Neural progenitor cell (in vitro differentiated cells): ENCODE results near the gene RUNX1. TPM values are rescaled to one million over a fixed set of nuclear protein-coding genes. Genes with fewer than 3 reads are reported as not detected.

Source experiments
- DNase-seq: peaks from one replicate; pipeline ENCODE4 v3.0.0-alpha.2; 2016; ENCODE audit warnings: low spot score
- H2AFZ ChIP-seq: fragments of 200-600 bp; sonication (generic); replicated peaks from 2 replicates; pipeline ENCODE4 v1.6.1; 2016; ENCODE audit warnings: antibody characterized with exemption
- H3F3A ChIP-seq: fragments of 200-600 bp; sonication (generic); 2 replicates; pipeline ENCODE4 v1.6.1; 2016; ENCODE audit warnings: antibody characterized with exemption, low read depth
- H3K27ac ChIP-seq: fragments of 200-600 bp; sonication (generic); 2 replicates; pipeline ENCODE4 v1.5.1; 2016; ENCODE audit warnings: mild to moderate bottlenecking
- H3K27me3 ChIP-seq: fragments of 200-600 bp; sonication (generic); 2 replicates; pipeline ENCODE4 v1.6.1; 2016; ENCODE audit warnings: mild to moderate bottlenecking, moderate library complexity
- H3K36me3 ChIP-seq: fragments of 200-600 bp; sonication (generic); 2 replicates; pipeline ENCODE4 v1.5.1; 2016
- H3K4me1 ChIP-seq: fragments of 200-600 bp; sonication (generic); 2 replicates; pipeline ENCODE4 v1.6.1; 2016; ENCODE audit warnings: mixed run types
- H3K4me2 ChIP-seq: fragments of 200-600 bp; sonication (generic); 2 replicates; pipeline ENCODE4 v1.6.1; 2016
- H3K4me3 ChIP-seq: fragments of 200-600 bp; sonication (generic); 2 replicates; pipeline ENCODE4 v1.5.1; 2016
- H3K79me2 ChIP-seq: fragments of 200-600 bp; sonication (generic); 2 replicates; pipeline ENCODE4 v1.6.1; 2016; ENCODE audit warnings: low read depth
- H3K9ac ChIP-seq: fragments of 200-600 bp; sonication (generic); 2 replicates; pipeline ENCODE4 v1.6.1; 2016
- H3K9me3 ChIP-seq: fragments of 200-600 bp; sonication (generic); 2 replicates; pipeline ENCODE4 v1.5.1; 2016; ENCODE audit warnings: low read depth
- H4K20me1 ChIP-seq: fragments of 200-600 bp; sonication (generic); 2 replicates; pipeline ENCODE4 v1.6.1; 2016; ENCODE audit warnings: low read depth
- H3K27ac Mint-ChIP-seq: 3 replicates; pipeline ENCODE4 v1.8.0; 2021; ENCODE audit warnings: mixed read lengths
- H3K27me3 Mint-ChIP-seq: 2 replicates; pipeline ENCODE4 v1.8.0; 2022; ENCODE audit warnings: low read depth, mild to moderate bottlenecking, inconsistent platforms, moderate library complexity, mixed read lengths; ENCODE audit not compliant: insufficient read depth
- H3K36me3 Mint-ChIP-seq: 3 replicates; pipeline ENCODE4 v1.8.0; 2021; ENCODE audit warnings: mixed read lengths
- H3K4me1 Mint-ChIP-seq: 3 replicates; pipeline ENCODE4 v1.8.0; 2021; ENCODE audit warnings: mixed read lengths
- H3K4me3 Mint-ChIP-seq: 3 replicates; pipeline ENCODE4 v1.8.0; 2021; ENCODE audit warnings: mild to moderate bottlenecking, moderate library complexity, mixed read lengths
- H3K9me3 Mint-ChIP-seq: 3 replicates; pipeline ENCODE4 v1.8.0; 2020; ENCODE audit warnings: mixed read lengths
- CTCF ChIP-seq: fragments of 200-600 bp; sonication (generic); IDR thresholded peaks from 2 replicates; pipeline ENCODE4 v1.5.1; 2017; ENCODE audit warnings: antibody characterized with exemption, mild to moderate bottlenecking
- EZH2 ChIP-seq: fragments of 200-600 bp; sonication (generic); IDR thresholded peaks from 2 replicates; pipeline ENCODE4 v1.6.1; 2017; ENCODE audit warnings: antibody characterized with exemption, mild to moderate bottlenecking, moderate library complexity
- EZH2phosphoT487 ChIP-seq: fragments of 200-600 bp; sonication (generic); IDR thresholded peaks from 2 replicates; pipeline ENCODE4 v1.6.1; 2017; ENCODE audit warnings: antibody characterized with exemption
- total RNA-seq: library from RNA; depleted of rRNA; stranded (reverse); fragments of >200 nt; gene quantifications from 2 replicates; pipeline ENCODE4 v1.2.3, GENCODE V29; 2015; ENCODE audit warnings: low replicate concordance

The RUNX1 gene
- total RNA-seq, 1 donor from 2014 or later, result 0.09 TPM

GRCh38 chr21:35006771-35007170 is 42.3 kb downstream of the RUNX1 start:
- Mint-ChIP-seq H3K9me3 (no peaks in the 10 kb centered on the region), H3K4me1 (peaks cover 6% of the 10 kb centered on the region)

GRCh38 chr21:35006248-35006647 is 42.9 kb downstream of the RUNX1 start:
- H3K4me1 Mint-ChIP-seq, result peaks cover under 1% of the 10 kb centered on the region
- Histone ChIP-seq H3K27me3 (no peaks in the 10 kb centered on the region), H3K4me1 (peaks cover under 1% of the 10 kb centered on the region), H3K36me3 (no peaks in the 10 kb centered on the region), H4K20me1 (no peaks in the 10 kb centered on the region), H2AFZ (no peak overlapping the region), H3K27ac (no peak overlapping the region), H3K79me2 (no peaks in the 10 kb centered on the region), H3F3A (no peaks in the 10 kb centered on the region), H3K4me2 (no peak overlapping the region), H3K9ac (no peak overlapping the region), H3K9me3 (no peaks in the 10 kb centered on the region), H3K4me3 (no peak overlapping the region)
- H3K9me3 Mint-ChIP-seq, result no peaks in the 10 kb centered on the region
- no peak for DNase-seq
- no peaks in the 10 kb centered on the region for H3K36me3 Mint-ChIP-seq
- H3K27ac Mint-ChIP-seq, result no peak overlapping the region
- TF ChIP-seq EZH2phosphoT487 (no peak), CTCF (no peak), EZH2 (no peak)
- H3K27me3 Mint-ChIP-seq, result no peaks in the 10 kb centered on the region
- no peak overlapping the region for H3K4me3 Mint-ChIP-seq

More at GRCh38 chr21:35006771-35007170, 42.3 kb downstream of the RUNX1 start:
- no peaks in the 10 kb centered on the region for H3K9me3 ChIP-seq
- no peak overlapping the region for H3K4me2 ChIP-seq
- H3K27ac Mint-ChIP-seq, result no peak overlapping the region
- no peak overlapping the region for H3K4me3 Mint-ChIP-seq
- TF ChIP-seq EZH2phosphoT487 (no peak), EZH2 (no peak), CTCF (no peak)
- DNase-seq, result no peak
- H3K79me2 ChIP-seq, result no peaks in the 10 kb centered on the region
- no peaks in the 10 kb centered on the region for H3K36me3 ChIP-seq
- no peak overlapping the region for H3K27ac ChIP-seq
- no peaks in the 10 kb centered on the region for H3K27me3 ChIP-seq
- H2AFZ ChIP-seq, result no peak overlapping the region
- no peaks in the 10 kb centered on the region for H3F3A ChIP-seq
- H3K27me3 Mint-ChIP-seq, result no peaks in the 10 kb centered on the region
- H3K4me3 ChIP-seq, result no peak overlapping the region
- no peaks in the 10 kb centered on the region for H4K20me1 ChIP-seq
- no peaks in the 10 kb centered on the region for H3K36me3 Mint-ChIP-seq
- H3K4me1 ChIP-seq, result peaks cover 6% of the 10 kb centered on the region
- no peak overlapping the region for H3K9ac ChIP-seq

- no peaks in the 10 kb centered on the region for H3K9me3 ChIP-seq
- no peak overlapping the region for H3K4me3 ChIP-seq
- H3K27ac Mint-ChIP-seq, result no peak overlapping the region
- H3K36me3 Mint-ChIP-seq, result no peaks in the 10 kb centered on the region
- H3K9me3 Mint-ChIP-seq, result no peaks in the 10 kb centered on the region
- no peaks in the 10 kb centered on the region for H3K27me3 Mint-ChIP-seq
- H3K4me2 ChIP-seq, result no peak overlapping the region
- H3K36me3 ChIP-seq, result no peaks in the 10 kb centered on the region
- no peaks in the 10 kb centered on the region for H3K4me1 Mint-ChIP-seq
- no peaks in the 10 kb centered on the region for H4K20me1 ChIP-seq
- no peaks in the 10 kb centered on the region for H3K4me1 ChIP-seq
- TF ChIP-seq EZH2phosphoT487 (no peak), CTCF (no peak), EZH2 (no peak)
- H2AFZ ChIP-seq, result no peak overlapping the region
- DNase-seq, result no peak
- no peak overlapping the region for H3K9ac ChIP-seq
- no peak overlapping the region for H3K4me3 Mint-ChIP-seq
- H3F3A ChIP-seq, result no peaks in the 10 kb centered on the region
- no peaks in the 10 kb centered on the region for H3K79me2 ChIP-seq
- no peak overlapping the region for H3K27ac ChIP-seq
- H3K27me3 ChIP-seq, result no peaks in the 10 kb centered on the region
Observed at GRCh38 chr21:35005560-35006224, 43.4 kb downstream of the RUNX1 start.
